BLaER1 (cell line): ENCODE data around the gene SMIM27.
A peak's percentile ranks its signal among the peaks of the same experiment; 100 is the strongest.

Source experiments
- H3K27ac ChIP-seq: shearing (Covaris generic); formaldehyde crosslinking; 2 replicates; pipeline ENCODE4 v1.8.1; 2022
- H3K27me3 ChIP-seq: shearing (Covaris generic); formaldehyde crosslinking; 2 replicates; pipeline ENCODE4 v1.8.1; 2022
- H3K36me3 ChIP-seq: shearing (Covaris generic); formaldehyde crosslinking; 2 replicates; pipeline ENCODE4 v1.8.1; 2022
- H3K4me1 ChIP-seq: shearing (Covaris generic); formaldehyde crosslinking; 2 replicates; pipeline ENCODE4 v1.8.1; 2022
- H3K4me2 ChIP-seq: shearing (Covaris generic); formaldehyde crosslinking; 2 replicates; pipeline ENCODE4 v1.8.1; 2022
- H3K4me3 ChIP-seq: shearing (Covaris generic); formaldehyde crosslinking; 2 replicates; pipeline ENCODE4 v1.8.1; 2022
- H3K9ac ChIP-seq: shearing (Covaris generic); formaldehyde crosslinking; 2 replicates; pipeline ENCODE4 v1.8.1; 2022
- H3K9me3 ChIP-seq: shearing (Covaris generic); formaldehyde crosslinking; 2 replicates; pipeline ENCODE4 v1.8.1; 2022
- H4K20me1 ChIP-seq: shearing (Covaris generic); formaldehyde crosslinking; 2 replicates; pipeline ENCODE4 v1.8.1; 2022
- Cebpa-rat ChIP-seq: shearing (Covaris generic); IDR thresholded peaks from 2 replicates; pipeline ENCODE4 v1.8.1; 2022

The SMIM27 gene

GRCh38 chr9:32554107-32554506, 2.0 kb downstream of the SMIM27 start:
- H4K20me1 ChIP-seq = peaks cover 32% of the 10 kb centered on the region
- H3K27me3 ChIP-seq = no peaks in the 10 kb centered on the region
- H3K4me2 ChIP-seq = peak overlapping the region; percentile 81
- H3K9ac ChIP-seq = no peak overlapping the region
- H3K4me1 ChIP-seq = peaks cover 29% of the 10 kb centered on the region
- peak; percentile 94 for TF ChIP-seq Cebpa-rat
- H3K27ac ChIP-seq = no peak overlapping the region
- no peaks in the 10 kb centered on the region for H3K9me3 ChIP-seq
- peaks cover 16% of the 10 kb centered on the region; the same call in 1 of the 2 replicates for H3K36me3 ChIP-seq
- no peak overlapping the region for H3K4me3 ChIP-seq

DNA sequence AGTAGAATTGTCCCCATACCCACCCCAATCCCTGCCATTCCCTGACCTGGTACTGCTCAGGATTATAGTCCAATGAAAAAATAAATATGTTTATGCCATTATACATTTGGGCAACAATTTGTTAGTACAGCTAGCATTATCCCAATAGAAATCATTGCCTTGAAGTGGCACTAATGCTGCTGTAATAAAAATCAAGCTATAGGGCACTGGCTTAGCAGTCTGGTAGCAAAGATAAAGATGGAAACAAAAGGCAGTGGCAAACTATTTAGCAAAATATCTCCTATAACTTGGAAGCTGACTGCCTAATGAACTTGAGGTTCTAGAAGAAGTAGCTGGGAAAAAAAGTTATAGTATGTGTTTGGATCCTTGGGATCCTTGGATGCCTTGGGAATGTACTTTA, 2.5 kb downstream of the SMIM27 start:
- H3K36me3 ChIP-seq = peaks cover 12% of the 10 kb centered on the region; the same call in 1 of the 2 replicates
- H3K9ac ChIP-seq = no peak overlapping the region
- H3K4me1 ChIP-seq = peaks cover 24% of the 10 kb centered on the region
- no peak overlapping the region for H3K4me3 ChIP-seq
- H3K4me2 ChIP-seq = peak overlapping the region; percentile 81
- no peak overlapping the region for H3K27ac ChIP-seq
- no peaks in the 10 kb centered on the region for H3K27me3 ChIP-seq
- no peaks in the 10 kb centered on the region for H3K9me3 ChIP-seq
- no peak for TF ChIP-seq Cebpa-rat
- H4K20me1 ChIP-seq = peaks cover 27% of the 10 kb centered on the region

GRCh38 chr9:32558408-32558934, 6.3 kb downstream of the SMIM27 start:
- H3K27me3 ChIP-seq = no peaks in the 10 kb centered on the region
- no peak overlapping the region for H3K27ac ChIP-seq
- H3K4me1 ChIP-seq = peaks cover 12% of the 10 kb centered on the region
- no peak for TF ChIP-seq Cebpa-rat
- H3K9me3 ChIP-seq = no peaks in the 10 kb centered on the region
- H3K4me3 ChIP-seq = no peak overlapping the region
- H4K20me1 ChIP-seq = peaks cover 29% of the 10 kb centered on the region
- no peak overlapping the region for H3K9ac ChIP-seq
- no peak overlapping the region for H3K4me2 ChIP-seq
- H3K36me3 ChIP-seq = peaks cover 19% of the 10 kb centered on the region; the same call in 1 of the 2 replicates

DNA sequence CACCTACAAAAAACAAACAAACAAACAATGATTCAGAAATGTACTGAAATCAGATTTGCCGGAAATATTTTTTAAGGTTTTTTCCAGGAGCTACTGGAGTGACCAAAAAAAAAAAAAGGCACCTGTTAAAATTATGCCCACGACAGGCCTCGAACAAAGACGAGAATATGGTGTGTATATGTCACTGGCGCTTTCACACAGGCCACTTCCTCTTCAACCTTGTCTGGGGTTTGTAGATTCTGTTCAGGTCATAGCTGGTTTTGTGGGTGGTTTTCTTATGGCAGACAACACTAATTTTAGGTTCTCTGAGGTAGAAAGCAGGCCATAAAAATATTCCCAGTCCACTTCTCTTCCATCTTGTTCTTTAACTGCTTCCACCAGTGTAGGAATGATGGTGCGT, 13.8 kb downstream of the SMIM27 start:
- Histone ChIP-seq H3K4me1 (peaks cover 3% of the 10 kb centered on the region), H3K4me2 (no peak overlapping the region), H3K27ac (no peak overlapping the region), H3K9ac (no peak overlapping the region), H3K27me3 (no peaks in the 10 kb centered on the region), H3K4me3 (no peak overlapping the region), H3K36me3 (peaks cover 61% of the 10 kb centered on the region), H4K20me1 (peaks cover 69% of the 10 kb centered on the region), H3K9me3 (no peaks in the 10 kb centered on the region)
- no peak for TF ChIP-seq Cebpa-rat

DNA sequence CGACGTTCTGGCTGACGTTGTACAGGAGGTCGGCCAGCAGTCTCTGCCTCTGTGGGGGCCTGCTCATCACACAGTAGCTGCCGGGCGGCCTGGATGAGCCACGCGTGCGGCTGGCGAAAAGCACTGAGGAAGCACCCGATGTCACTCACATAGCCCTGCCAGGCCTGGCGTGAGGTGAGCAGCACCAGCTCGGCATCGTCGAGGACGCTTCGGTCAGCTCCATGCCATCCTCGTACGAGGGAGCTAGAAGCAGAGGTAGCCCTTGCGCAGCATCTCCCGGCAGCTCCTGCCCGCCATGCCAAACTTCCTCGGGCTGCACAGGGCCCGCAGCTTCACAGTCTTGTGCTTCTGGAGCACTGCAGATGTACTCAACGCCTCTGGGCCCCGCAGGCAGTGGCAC, 14.6 kb downstream of the SMIM27 start:
- no peak overlapping the region for H3K9ac ChIP-seq
- peaks cover 66% of the 10 kb centered on the region for H4K20me1 ChIP-seq
- no peak overlapping the region for H3K27ac ChIP-seq
- peaks cover 54% of the 10 kb centered on the region for H3K36me3 ChIP-seq
- H3K9me3 ChIP-seq = no peaks in the 10 kb centered on the region
- H3K4me3 ChIP-seq = no peak overlapping the region
- no peaks in the 10 kb centered on the region for H3K27me3 ChIP-seq
- no peak overlapping the region for H3K4me2 ChIP-seq
- peaks cover 11% of the 10 kb centered on the region for H3K4me1 ChIP-seq
- no peak for TF ChIP-seq Cebpa-rat

GRCh38 chr9:32570262-32570661, 18.1 kb downstream of the SMIM27 start:
- Histone ChIP-seq H3K9ac (no peak overlapping the region), H3K9me3 (no peaks in the 10 kb centered on the region), H3K36me3 (peaks cover 46% of the 10 kb centered on the region), H3K4me3 (no peak overlapping the region), H3K27me3 (no peaks in the 10 kb centered on the region), H3K27ac (no peak overlapping the region), H3K4me1 (peaks cover 23% of the 10 kb centered on the region), H4K20me1 (peaks cover 50% of the 10 kb centered on the region), H3K4me2 (no peak overlapping the region)
- TF ChIP-seq Cebpa-rat = no peak

DNA sequence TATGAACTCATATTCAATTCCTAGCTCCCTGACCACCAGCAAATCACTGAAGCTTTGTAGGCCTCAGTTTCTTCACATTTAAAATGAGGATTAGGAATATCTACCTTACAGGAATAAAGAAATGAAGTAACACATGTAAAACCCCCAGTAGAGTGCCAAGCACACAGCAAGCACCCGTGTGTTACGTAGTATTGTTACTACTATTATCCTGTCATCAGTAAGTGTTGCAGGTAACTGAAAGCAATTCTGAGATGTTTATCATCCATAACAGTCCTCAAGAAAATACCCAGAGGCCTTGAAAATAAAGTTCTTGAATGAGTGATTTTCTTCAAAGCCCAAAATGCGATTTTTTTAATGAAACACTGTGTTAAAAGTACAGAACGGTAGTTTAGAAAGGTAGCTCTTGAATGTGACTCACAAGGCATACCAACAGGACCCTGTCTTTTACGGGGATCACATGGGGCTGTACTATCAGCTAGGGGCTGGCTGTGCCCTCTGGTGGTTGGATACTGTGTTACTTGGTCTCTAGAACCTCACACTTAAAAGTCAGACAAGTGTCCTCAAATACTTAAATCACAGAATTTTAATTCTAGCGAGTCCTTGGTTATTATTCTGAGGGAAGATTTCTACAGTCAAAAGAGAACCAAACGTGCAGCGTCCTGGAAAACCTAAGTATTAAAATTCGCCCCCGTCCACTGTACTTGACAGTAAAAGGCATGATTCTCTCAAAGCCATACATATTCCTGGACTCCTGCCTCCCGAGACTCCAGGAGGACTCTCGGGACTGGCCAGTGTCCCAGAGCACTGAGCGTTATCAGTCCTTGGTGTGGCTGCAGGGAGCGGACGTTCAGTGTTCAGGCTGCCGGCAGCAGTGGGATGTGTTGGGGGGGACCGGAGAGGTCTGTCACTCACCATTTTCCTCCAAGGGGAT, 20.1 kb downstream of the SMIM27 start:
- peak overlapping the region; percentile 88 for H3K9ac ChIP-seq
- H3K27ac ChIP-seq = peak overlapping the region; percentile 77
- H3K36me3 ChIP-seq = peaks cover 26% of the 10 kb centered on the region
- no peak for TF ChIP-seq Cebpa-rat
- peak overlapping the region; percentile 76 for H3K4me2 ChIP-seq
- peak overlapping the region; percentile 88 for H3K4me3 ChIP-seq
- no peaks in the 10 kb centered on the region for H3K9me3 ChIP-seq
- peaks cover 23% of the 10 kb centered on the region for H3K4me1 ChIP-seq
- no peaks in the 10 kb centered on the region for H3K27me3 ChIP-seq
- H4K20me1 ChIP-seq = peaks cover 36% of the 10 kb centered on the region

- Histone ChIP-seq H3K9me3 (no peaks in the 10 kb centered on the region), H3K4me2 (peak within 1 kb of the TSS; percentile 76), H3K36me3 (peaks cover 19% of the 10 kb centered on the region), H3K27ac (peak within 1 kb of the TSS; percentile 77), H3K27me3 (no peaks in the 10 kb centered on the region), H3K9ac (peak within 1 kb of the TSS; percentile 88), H4K20me1 (peaks cover 29% of the 10 kb centered on the region), H3K4me1 (peaks cover 23% of the 10 kb centered on the region), H3K4me3 (peak within 1 kb of the TSS; percentile 88)
- TF ChIP-seq Cebpa-rat = peak; percentile 66; the same call in 1 of the 2 replicates
Measured at GRCh38 chr9:32572900-32573523, 20.9 kb downstream of the SMIM27 start, which contains the start of gene NDUFB6. Gene NDUFB6, minus strand, starts transcription at chr9:32573159. Its CDS starts 99 bp downstream, at chr9:32573060.

GRCh38 chr9:32573821-32574220, 21.7 kb downstream of the SMIM27 start:
- Histone ChIP-seq H4K20me1 (peaks cover 28% of the 10 kb centered on the region), H3K4me1 (peaks cover 23% of the 10 kb centered on the region), H3K36me3 (peaks cover 15% of the 10 kb centered on the region), H3K27me3 (no peaks in the 10 kb centered on the region), H3K9ac (no peak overlapping the region), H3K9me3 (no peaks in the 10 kb centered on the region), H3K4me2 (peak overlapping the region; percentile 76), H3K4me3 (peak overlapping the region; percentile 88), H3K27ac (no peak overlapping the region)
- no peak for TF ChIP-seq Cebpa-rat
